ENCODE data around the gene ADD2.

The ADD2 gene

GRCh38 chr2:70619167-70619566 lies 148.8 kb downstream of the ADD2 start:
- Histone ChIP-seq H2BK120ac (ENCODE audit: low read depth, low read length) (no peak overlapping the region), H2AK5ac (ENCODE audit: low read length) (no peak overlapping the region), H3K4ac (ENCODE audit: low read depth, low read length) (no peak overlapping the region), H2BK15ac (replicated peaks; ENCODE audit: low read depth) (no peak overlapping the region), H3K36me3 (ENCODE audit: control insufficient read depth, insufficient read depth, low read length) (no peaks in the 10 kb centered on the region), H2BK5ac (ENCODE audit: low read length) (no peak overlapping the region), H3K79me1 (ENCODE audit: low read length) (no peaks in the 10 kb centered on the region), H3K18ac (ENCODE audit: low read length) (no peak overlapping the region), H3K4me2 (ENCODE audit: low read length) (no peak overlapping the region), H3K27ac (ENCODE audit: low read depth, low read length) (no peak overlapping the region), H3K79me2 (ENCODE audit: control insufficient read depth, insufficient read depth, low read length) (no peaks in the 10 kb centered on the region), H3K9ac (ENCODE audit: low read length) (no peak overlapping the region), H3K23ac (ENCODE audit: low read length) (no peak overlapping the region), H4K8ac (ENCODE audit: low read depth, low read length) (no peak overlapping the region), H3K4me3 (ENCODE audit: low read length) (no peak overlapping the region), H4K5ac (ENCODE audit: low read length) (no peak overlapping the region), H3K27me3 (ENCODE audit: insufficient read depth, low read length, poor library complexity) (no peaks in the 10 kb centered on the region), H3K4me1 (ENCODE audit: control insufficient read depth, low read depth, low read length) (no peaks in the 10 kb centered on the region), H3K56ac (ENCODE audit: low read length) (no peak overlapping the region)
- DNase-seq, result no peak
- 100% methylated on average over 1 of the region's 3 CpGs for WGBS (ENCODE audit: extremely low coverage, insufficient coverage, low lambda C conversion rate)

DNA sequence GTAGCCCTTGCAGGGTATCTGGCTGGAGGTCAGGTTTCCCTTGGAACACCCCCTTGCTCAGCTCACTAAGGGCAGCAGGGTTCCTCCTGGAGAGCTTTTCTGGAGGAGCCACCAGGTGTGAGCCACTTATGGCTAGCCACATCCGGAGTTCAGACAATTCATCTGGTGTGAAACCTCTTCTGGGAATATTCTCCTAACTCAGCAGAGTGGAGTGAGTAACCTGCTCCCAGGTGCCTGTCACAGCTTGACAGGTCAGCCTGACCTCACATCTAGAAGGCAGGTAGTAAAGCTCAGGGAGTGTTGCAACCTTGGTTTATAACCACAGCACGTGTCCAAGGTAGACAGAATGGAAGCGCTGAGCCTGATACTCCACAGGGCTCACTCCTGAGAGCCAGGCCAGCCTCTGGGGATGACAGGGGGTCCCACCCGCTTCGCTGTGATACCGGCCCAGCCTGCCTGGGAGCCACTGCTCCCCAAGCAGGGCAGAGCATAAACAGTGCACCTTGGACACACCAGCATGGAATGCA lies 151.8 kb downstream of the ADD2 start:
- no peak for DNase-seq
- Histone ChIP-seq H3K4me3 (ENCODE audit: low read length) (no peak overlapping the region), H4K5ac (ENCODE audit: low read length) (no peak overlapping the region), H2BK5ac (ENCODE audit: low read length) (no peak overlapping the region), H2AK5ac (ENCODE audit: low read length) (no peak overlapping the region), H2BK15ac (replicated peaks; ENCODE audit: low read depth) (no peak overlapping the region), H3K18ac (ENCODE audit: low read length) (no peak overlapping the region), H3K79me1 (ENCODE audit: low read length) (no peaks in the 10 kb centered on the region), H3K4me2 (ENCODE audit: low read length) (no peak overlapping the region), H3K9ac (ENCODE audit: low read length) (no peak overlapping the region), H3K56ac (ENCODE audit: low read length) (no peak overlapping the region), H3K27me3 (ENCODE audit: insufficient read depth, low read length, poor library complexity) (no peaks in the 10 kb centered on the region), H3K4me1 (ENCODE audit: control insufficient read depth, low read depth, low read length) (no peaks in the 10 kb centered on the region), H3K23ac (ENCODE audit: low read length) (no peak overlapping the region), H3K27ac (ENCODE audit: low read depth, low read length) (no peak overlapping the region), H3K79me2 (ENCODE audit: control insufficient read depth, insufficient read depth, low read length) (no peaks in the 10 kb centered on the region), H3K4ac (ENCODE audit: low read depth, low read length) (no peak overlapping the region), H4K8ac (ENCODE audit: low read depth, low read length) (no peak overlapping the region), H2BK120ac (ENCODE audit: low read depth, low read length) (no peak overlapping the region), H3K36me3 (ENCODE audit: control insufficient read depth, insufficient read depth, low read length) (no peaks in the 10 kb centered on the region)
- WGBS (ENCODE audit: extremely low coverage, insufficient coverage, low lambda C conversion rate), result no CpG with 5 or more reads among the region's 6 CpGs

DNA sequence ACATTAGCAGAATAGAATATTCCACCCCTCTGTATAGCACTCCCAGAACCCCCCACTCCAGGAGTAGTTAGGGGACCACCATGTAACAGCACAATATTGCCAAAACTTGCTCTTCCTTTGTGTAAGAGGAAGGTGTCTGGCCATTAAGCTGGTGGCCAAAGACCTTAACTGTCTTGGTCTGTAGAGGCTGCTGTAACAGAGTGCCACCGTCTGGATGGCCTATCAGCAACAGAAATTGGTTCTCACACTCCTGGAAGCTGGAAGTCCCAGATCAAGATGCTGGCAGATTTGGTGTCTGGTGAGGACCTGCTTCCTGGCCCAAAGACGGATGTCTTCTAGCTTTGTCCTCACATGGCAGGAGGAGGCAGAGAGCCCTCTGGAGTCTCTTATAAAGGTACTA lies 152.8 kb downstream of the ADD2 start:
- Histone ChIP-seq H3K27ac (ENCODE audit: low read depth, low read length) (no peak overlapping the region), H3K9ac (ENCODE audit: low read length) (no peak overlapping the region), H2BK15ac (replicated peaks; ENCODE audit: low read depth) (no peak overlapping the region), H2AK5ac (ENCODE audit: low read length) (no peak overlapping the region), H3K4me2 (ENCODE audit: low read length) (no peak overlapping the region), H3K56ac (ENCODE audit: low read length) (no peak overlapping the region), H4K5ac (ENCODE audit: low read length) (no peak overlapping the region), H3K4me3 (ENCODE audit: low read length) (no peak overlapping the region), H3K27me3 (ENCODE audit: insufficient read depth, low read length, poor library complexity) (no peaks in the 10 kb centered on the region), H3K79me2 (ENCODE audit: control insufficient read depth, insufficient read depth, low read length) (no peaks in the 10 kb centered on the region), H3K18ac (ENCODE audit: low read length) (no peak overlapping the region), H4K8ac (ENCODE audit: low read depth, low read length) (no peak overlapping the region), H2BK5ac (ENCODE audit: low read length) (no peak overlapping the region), H3K36me3 (ENCODE audit: control insufficient read depth, insufficient read depth, low read length) (no peaks in the 10 kb centered on the region), H3K79me1 (ENCODE audit: low read length) (no peaks in the 10 kb centered on the region), H3K4ac (ENCODE audit: low read depth, low read length) (no peak overlapping the region), H3K4me1 (ENCODE audit: control insufficient read depth, low read depth, low read length) (no peaks in the 10 kb centered on the region), H2BK120ac (ENCODE audit: low read depth, low read length) (no peak overlapping the region), H3K23ac (ENCODE audit: low read length) (no peak overlapping the region)
- DNase-seq, result no peak
- WGBS (ENCODE audit: extremely low coverage, insufficient coverage, low lambda C conversion rate), result no CpG with 5 or more reads among the region's 2 CpGs

DNA sequence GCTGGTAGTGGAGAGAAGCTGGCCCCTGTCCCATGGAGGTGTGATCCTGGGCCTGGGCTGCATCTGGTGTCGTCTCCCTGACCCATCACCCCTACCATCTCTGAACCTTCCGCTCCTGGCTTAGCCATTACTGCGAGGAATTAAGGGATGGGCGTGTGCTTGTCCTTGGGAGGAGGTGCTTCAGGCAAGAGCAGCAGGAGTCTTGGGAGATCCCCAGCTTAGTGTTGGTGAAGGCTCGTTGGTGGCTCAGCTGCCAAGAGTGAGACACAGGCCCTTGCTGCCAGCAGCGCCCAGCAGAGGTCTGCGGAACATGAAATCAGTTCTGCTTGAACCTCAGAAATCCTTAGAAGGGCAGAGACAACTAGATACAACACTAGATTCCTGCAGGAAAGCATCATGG lies 154.5 kb downstream of the ADD2 start:
- peak; percentile 23 for DNase-seq
- Histone ChIP-seq H3K23ac (ENCODE audit: low read length) (no peak overlapping the region), H3K36me3 (ENCODE audit: control insufficient read depth, insufficient read depth, low read length) (no peaks in the 10 kb centered on the region), H3K4me2 (ENCODE audit: low read length) (no peak overlapping the region), H3K18ac (ENCODE audit: low read length) (no peak overlapping the region), H3K9ac (ENCODE audit: low read length) (no peak overlapping the region), H3K4me1 (ENCODE audit: control insufficient read depth, low read depth, low read length) (no peaks in the 10 kb centered on the region), H2BK15ac (replicated peaks; ENCODE audit: low read depth) (no peak overlapping the region), H3K4me3 (ENCODE audit: low read length) (no peak overlapping the region), H3K27me3 (ENCODE audit: insufficient read depth, low read length, poor library complexity) (no peaks in the 10 kb centered on the region), H3K79me1 (ENCODE audit: low read length) (no peaks in the 10 kb centered on the region), H2BK120ac (ENCODE audit: low read depth, low read length) (no peak overlapping the region), H3K27ac (ENCODE audit: low read depth, low read length) (no peak overlapping the region), H3K79me2 (ENCODE audit: control insufficient read depth, insufficient read depth, low read length) (no peaks in the 10 kb centered on the region), H3K56ac (ENCODE audit: low read length) (no peak overlapping the region), H4K8ac (ENCODE audit: low read depth, low read length) (no peak overlapping the region), H2BK5ac (ENCODE audit: low read length) (no peak overlapping the region), H4K5ac (ENCODE audit: low read length) (no peak overlapping the region), H2AK5ac (ENCODE audit: low read length) (no peak overlapping the region), H3K4ac (ENCODE audit: low read depth, low read length) (no peak overlapping the region)
- no CpG with 5 or more reads among the region's 7 CpGs for WGBS (ENCODE audit: extremely low coverage, insufficient coverage, low lambda C conversion rate)

DNA sequence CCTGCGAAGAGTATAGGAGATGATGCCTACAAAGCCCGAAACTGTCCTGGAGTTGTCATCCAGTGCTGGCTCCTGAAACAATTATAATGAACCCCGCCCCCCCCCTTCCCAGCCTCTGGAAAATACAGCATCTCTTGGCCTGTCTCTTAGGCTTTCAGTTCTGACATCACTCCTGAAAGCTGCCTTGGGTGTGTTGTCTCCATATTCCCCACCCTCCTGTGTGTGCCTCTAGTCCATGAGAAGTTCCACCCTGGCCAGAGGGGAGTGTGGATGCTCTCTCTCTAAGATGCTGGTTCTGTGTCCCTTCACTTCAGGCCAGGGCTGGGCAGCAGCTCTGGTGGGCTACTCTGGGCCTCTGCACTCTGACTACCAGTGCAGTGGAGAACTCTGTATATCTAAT lies 155.4 kb downstream of the ADD2 start:
- H3K79me1 ChIP-seq (ENCODE audit: low read length), result no peaks in the 10 kb centered on the region
- H3K9ac ChIP-seq (ENCODE audit: low read length), result no peak overlapping the region
- no peak overlapping the region for H3K4me2 ChIP-seq (ENCODE audit: low read length)
- H3K4me3 ChIP-seq (ENCODE audit: low read length), result no peak overlapping the region
- H4K8ac ChIP-seq (ENCODE audit: low read depth, low read length), result no peak overlapping the region
- no peak overlapping the region for H4K5ac ChIP-seq (ENCODE audit: low read length)
- H3K23ac ChIP-seq (ENCODE audit: low read length), result no peak overlapping the region
- WGBS (ENCODE audit: extremely low coverage, insufficient coverage, low lambda C conversion rate), result no CpG with 5 or more reads among the region's 3 CpGs
- H2AK5ac ChIP-seq (ENCODE audit: low read length), result no peak overlapping the region
- no peaks in the 10 kb centered on the region for H3K27me3 ChIP-seq (ENCODE audit: insufficient read depth, low read length, poor library complexity)
- no peak for DNase-seq
- H3K36me3 ChIP-seq (ENCODE audit: control insufficient read depth, insufficient read depth, low read length), result no peaks in the 10 kb centered on the region
- H3K79me2 ChIP-seq (ENCODE audit: control insufficient read depth, insufficient read depth, low read length), result no peaks in the 10 kb centered on the region
- H2BK15ac ChIP-seq (replicated peaks; ENCODE audit: low read depth), result no peak overlapping the region
- no peak overlapping the region for H3K56ac ChIP-seq (ENCODE audit: low read length)
- H3K4me1 ChIP-seq (ENCODE audit: control insufficient read depth, low read depth, low read length), result no peaks in the 10 kb centered on the region
- H3K4ac ChIP-seq (ENCODE audit: low read depth, low read length), result no peak overlapping the region
- H2BK120ac ChIP-seq (ENCODE audit: low read depth, low read length), result no peak overlapping the region
- no peak overlapping the region for H3K18ac ChIP-seq (ENCODE audit: low read length)
- no peak overlapping the region for H2BK5ac ChIP-seq (ENCODE audit: low read length)
- no peak overlapping the region for H3K27ac ChIP-seq (ENCODE audit: low read depth, low read length)

DNA sequence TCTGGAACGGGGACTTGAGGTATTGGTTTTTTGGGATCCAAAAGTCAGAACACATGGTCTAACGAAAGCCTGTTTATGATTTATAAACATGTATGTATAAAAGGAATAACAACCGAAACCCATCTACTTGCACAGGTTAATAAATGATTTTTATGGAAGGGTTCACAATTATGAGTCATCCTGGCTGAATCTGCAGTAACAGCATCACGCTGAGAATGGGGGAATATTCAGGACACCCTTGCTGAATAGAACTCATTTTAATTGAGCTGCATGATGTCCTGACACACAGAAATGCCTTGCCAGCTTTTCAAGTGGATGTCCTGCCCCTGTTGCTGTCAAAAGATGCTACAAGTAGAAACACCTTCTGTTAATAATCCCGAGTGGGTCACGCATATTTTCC lies 159.6 kb downstream of the ADD2 start:
- no peak overlapping the region for H2AK5ac ChIP-seq (ENCODE audit: low read length)
- no peak overlapping the region for H3K4me2 ChIP-seq (ENCODE audit: low read length)
- no peak overlapping the region for H2BK120ac ChIP-seq (ENCODE audit: low read depth, low read length)
- H2BK5ac ChIP-seq (ENCODE audit: low read length), result no peak overlapping the region
- no peak overlapping the region for H3K4me3 ChIP-seq (ENCODE audit: low read length)
- no peak for DNase-seq
- H3K4ac ChIP-seq (ENCODE audit: low read depth, low read length), result no peak overlapping the region
- H4K8ac ChIP-seq (ENCODE audit: low read depth, low read length), result no peak overlapping the region
- no peaks in the 10 kb centered on the region for H3K36me3 ChIP-seq (ENCODE audit: control insufficient read depth, insufficient read depth, low read length)
- no peak overlapping the region for H3K9ac ChIP-seq (ENCODE audit: low read length)
- WGBS (ENCODE audit: extremely low coverage, insufficient coverage, low lambda C conversion rate), result no CpG with 5 or more reads among the region's 6 CpGs
- no peak overlapping the region for H3K27ac ChIP-seq (ENCODE audit: low read depth, low read length)
- H3K18ac ChIP-seq (ENCODE audit: low read length), result no peak overlapping the region
- no peak overlapping the region for H2BK15ac ChIP-seq (replicated peaks; ENCODE audit: low read depth)
- no peaks in the 10 kb centered on the region for H3K27me3 ChIP-seq (ENCODE audit: insufficient read depth, low read length, poor library complexity)
- H4K5ac ChIP-seq (ENCODE audit: low read length), result no peak overlapping the region
- no peaks in the 10 kb centered on the region for H3K4me1 ChIP-seq (ENCODE audit: control insufficient read depth, low read depth, low read length)
- H3K79me2 ChIP-seq (ENCODE audit: control insufficient read depth, insufficient read depth, low read length), result no peaks in the 10 kb centered on the region
- H3K23ac ChIP-seq (ENCODE audit: low read length), result no peak overlapping the region
- no peaks in the 10 kb centered on the region for H3K79me1 ChIP-seq (ENCODE audit: low read length)
- H3K56ac ChIP-seq (ENCODE audit: low read length), result no peak overlapping the region

All from mesendoderm (in vitro differentiated cells).